GDM1 (cell line): ENCODE results near the gene LARP6.
"Not testable (repeated sequence)": the region's sequence is repeated elsewhere in the genome, so short reads cannot be mapped to it uniquely, and the experiment has no call there.

Source experiments
- DNase-seq: peaks from one replicate; lab custom pipeline; 2025; lab: John Stamatoyannopoulos, UW

LARP6 gene

GRCh38 chr15:70829371-70830166, 24.4 kb downstream of the LARP6 start:
- DNase-seq = no peak

- no peak for DNase-seq
Measured at GRCh38 chr15:70827721-70828120, 26.2 kb downstream of the LARP6 start.

GRCh38 chr15:70826634-70827033, 27.3 kb downstream of the LARP6 start:
- no peak for DNase-seq

- DNase-seq = no peak
Measured at GRCh38 chr15:70825841-70826240, 28.1 kb downstream of the LARP6 start.

- DNase-seq = no peak
Measured at GRCh38 chr15:70823196-70823595, 30.8 kb downstream of the LARP6 start.

GRCh38 chr15:70820214-70820613, 33.7 kb downstream of the LARP6 start:
- no peak for DNase-seq

GRCh38 chr15:70818580-70818979, 35.4 kb downstream of the LARP6 start:
- no peak for DNase-seq

- DNase-seq = no peak
Measured at GRCh38 chr15:70817266-70817665, 36.7 kb downstream of the LARP6 start.

- no peak for DNase-seq
Measured at GRCh38 chr15:70815604-70816003, 38.4 kb downstream of the LARP6 start.

- not testable (repeated sequence) for DNase-seq
Measured at GRCh38 chr15:70815011-70815410, 38.9 kb downstream of the LARP6 start.

GRCh38 chr15:70812827-70813364, 41.1 kb downstream of the LARP6 start:
- no peak for DNase-seq

GRCh38 chr15:70810916-70811578, 42.9 kb downstream of the LARP6 start:
- DNase-seq = no peak

- no peak for DNase-seq
Measured at GRCh38 chr15:70806992-70807712, 46.8 kb downstream of the LARP6 start.

GRCh38 chr15:70804388-70804787, 49.6 kb downstream of the LARP6 start:
- not testable (repeated sequence) for DNase-seq

GRCh38 chr15:70802629-70803028, 51.3 kb downstream of the LARP6 start:
- DNase-seq = no peak

- no peak for DNase-seq
Measured at GRCh38 chr15:70801109-70801508, 52.8 kb downstream of the LARP6 start.

- DNase-seq = no peak
Measured at GRCh38 chr15:70799667-70800450, 54.1 kb downstream of the LARP6 start.

- DNase-seq = no peak
Measured at GRCh38 chr15:70797464-70797863, 56.5 kb downstream of the LARP6 start.

GRCh38 chr15:70796516-70797310, 57.2 kb downstream of the LARP6 start:
- no peak for DNase-seq

- DNase-seq = no peak
Measured at GRCh38 chr15:70795311-70795665, 58.7 kb downstream of the LARP6 start.
